Astrocyte of the cerebellum (primary cell): ENCODE measurements around the gene PTPN21.

Experiments
- DNase-seq: peaks from one replicate; pipeline ENCODE4 v3.0.0-alpha.2; 2011; ENCODE audit warnings: low read depth
- H3K4me3 ChIP-seq: 2 replicates; pipeline ENCODE4 v1.5.1; 2011; ENCODE audit warnings: mild to moderate bottlenecking, low read depth, low read length, moderate library complexity
- in situ Hi-C: cut with HindIII; loops from 2 replicates; pipeline ENCODE4 v1.10.0; 2017; ENCODE audit warnings: low sequenced_read_pairs
- TF ChIP-seq, protein P1 (sequence below): IDR thresholded peaks from 2 replicates; pipeline ENCODE4 v1.5.1; 2012; ENCODE audit warnings: low read length, low read depth, moderate library complexity, mild to moderate bottlenecking; ENCODE audit errors: missing control alignments

The PTPN21 gene

GRCh38 chr14:88481059-88481458 lies 73.7 kb downstream of the PTPN21 start:
- TF ChIP-seq, protein P1, sequence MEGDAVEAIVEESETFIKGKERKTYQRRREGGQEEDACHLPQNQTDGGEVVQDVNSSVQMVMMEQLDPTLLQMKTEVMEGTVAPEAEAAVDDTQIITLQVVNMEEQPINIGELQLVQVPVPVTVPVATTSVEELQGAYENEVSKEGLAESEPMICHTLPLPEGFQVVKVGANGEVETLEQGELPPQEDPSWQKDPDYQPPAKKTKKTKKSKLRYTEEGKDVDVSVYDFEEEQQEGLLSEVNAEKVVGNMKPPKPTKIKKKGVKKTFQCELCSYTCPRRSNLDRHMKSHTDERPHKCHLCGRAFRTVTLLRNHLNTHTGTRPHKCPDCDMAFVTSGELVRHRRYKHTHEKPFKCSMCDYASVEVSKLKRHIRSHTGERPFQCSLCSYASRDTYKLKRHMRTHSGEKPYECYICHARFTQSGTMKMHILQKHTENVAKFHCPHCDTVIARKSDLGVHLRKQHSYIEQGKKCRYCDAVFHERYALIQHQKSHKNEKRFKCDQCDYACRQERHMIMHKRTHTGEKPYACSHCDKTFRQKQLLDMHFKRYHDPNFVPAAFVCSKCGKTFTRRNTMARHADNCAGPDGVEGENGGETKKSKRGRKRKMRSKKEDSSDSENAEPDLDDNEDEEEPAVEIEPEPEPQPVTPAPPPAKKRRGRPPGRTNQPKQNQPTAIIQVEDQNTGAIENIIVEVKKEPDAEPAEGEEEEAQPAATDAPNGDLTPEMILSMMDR: no peak

GRCh38 chr14:88479574-88479987 lies 75.2 kb downstream of the PTPN21 start:
- H3K4me3 ChIP-seq: no peak overlapping the region
- TF ChIP-seq, protein P1: no peak
- in situ Hi-C loops: no loop called here
- no peak for DNase-seq

More at GRCh38 chr14:88481059-88481458, 73.7 kb downstream of the PTPN21 start:
- no peak for DNase-seq
- in situ Hi-C loops: no loop called here
- no peak overlapping the region for H3K4me3 ChIP-seq

DNA sequence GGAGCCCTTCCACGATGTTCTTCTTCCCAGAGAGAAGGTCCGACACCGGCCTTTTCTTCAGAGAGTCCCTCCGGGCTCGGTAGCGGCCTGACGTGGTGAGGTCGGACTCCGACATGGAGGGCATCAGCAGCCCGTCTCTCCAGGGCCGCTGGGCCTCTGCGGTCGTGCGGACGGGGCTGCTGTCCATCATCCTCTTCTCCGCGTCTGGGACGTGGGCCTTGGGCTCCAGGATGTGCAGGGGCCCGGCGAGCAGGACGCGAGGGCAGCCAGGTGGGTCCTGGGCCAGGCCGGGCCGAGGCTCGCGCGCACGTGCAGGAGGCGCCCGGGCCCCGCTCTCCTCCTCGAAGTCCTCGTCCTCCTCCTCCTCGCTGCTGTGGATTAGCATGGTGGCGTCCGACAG lies 75.9 kb downstream of the PTPN21 start:
- H3K4me3 ChIP-seq: no peak overlapping the region
- TF ChIP-seq, protein P1: no peak
- in situ Hi-C loops: no loop called here
- no peak for DNase-seq

- DNase-seq: no peak
- no peak overlapping the region for H3K4me3 ChIP-seq
- TF ChIP-seq, protein P1: no peak
- in situ Hi-C loops: no loop called here
Observed at GRCh38 chr14:88477513-88478250, 77.1 kb downstream of the PTPN21 start.

DNA sequence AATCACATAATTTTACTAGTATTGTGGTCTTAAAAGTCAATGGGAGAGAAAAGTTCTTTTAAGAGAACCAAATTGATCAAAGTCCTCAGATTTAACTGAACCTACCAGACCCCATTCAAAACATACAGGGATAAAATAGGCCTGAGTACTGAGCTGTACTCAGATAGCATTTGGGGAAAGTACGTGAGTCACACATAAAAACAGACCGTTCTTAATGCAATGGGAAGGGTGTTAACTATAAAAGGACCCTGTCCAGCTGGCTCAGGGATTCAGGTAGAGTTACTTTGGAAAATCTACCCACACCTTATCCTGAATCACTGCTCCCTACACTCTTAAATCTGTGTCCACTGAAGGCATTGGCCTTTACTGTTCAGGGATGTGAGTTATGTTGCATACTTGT lies 78.0 kb downstream of the PTPN21 start:
- DNase-seq: no peak
- TF ChIP-seq, protein P1: no peak
- H3K4me3 ChIP-seq: no peak overlapping the region
- in situ Hi-C loops: no loop called here

DNA sequence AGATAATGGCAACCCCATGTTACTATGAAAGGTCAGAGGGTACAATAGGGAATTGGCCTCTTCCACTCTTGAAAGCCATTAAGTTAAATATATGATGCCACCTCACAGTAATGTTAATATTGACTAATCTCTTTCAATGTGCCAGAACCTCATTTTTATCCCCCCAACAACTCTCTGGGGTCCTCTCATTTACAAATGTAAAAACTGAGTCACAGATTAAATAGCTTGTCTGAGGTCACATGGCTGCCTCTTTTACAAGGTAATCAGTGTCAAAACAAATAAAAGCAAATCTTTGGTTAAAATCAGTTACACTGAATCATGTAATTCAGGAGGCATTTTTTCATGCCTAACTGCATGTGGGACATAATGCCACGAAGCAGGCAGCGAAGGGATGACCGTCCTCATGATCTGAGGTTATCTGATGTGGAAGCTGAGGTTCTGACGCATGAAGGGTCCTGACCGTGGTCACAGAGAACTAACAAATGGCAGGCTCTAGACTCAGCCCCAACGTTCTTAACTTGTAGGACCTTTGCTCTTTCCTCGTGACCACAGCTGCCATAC lies 78.5 kb downstream of the PTPN21 start:
- in situ Hi-C loops: no loop called here
- DNase-seq: no peak
- TF ChIP-seq, protein P1: no peak
- H3K4me3 ChIP-seq: no peak overlapping the region
